GM11168 (cell line): Measurements from ENCODE around the gene MRTFA.
"Not testable (repeated sequence)": the region's sequence is repeated elsewhere in the genome, so short reads cannot be mapped to it uniquely, and the experiment has no call there.

Experiments used
- in situ Hi-C: fragments of 300-500 bp; cut with MboI; formaldehyde crosslinking; loops from one replicate; pipeline ENCODE4 v1.12.0; 2022; ENCODE audit warnings: low sequenced_read_pairs; ENCODE audit not compliant: unreplicated experiment

The MRTFA gene

GRCh38 chr22:40383905-40384304, 252.6 kb downstream of the MRTFA start:
- in situ Hi-C loops: no loop called here

DNA sequence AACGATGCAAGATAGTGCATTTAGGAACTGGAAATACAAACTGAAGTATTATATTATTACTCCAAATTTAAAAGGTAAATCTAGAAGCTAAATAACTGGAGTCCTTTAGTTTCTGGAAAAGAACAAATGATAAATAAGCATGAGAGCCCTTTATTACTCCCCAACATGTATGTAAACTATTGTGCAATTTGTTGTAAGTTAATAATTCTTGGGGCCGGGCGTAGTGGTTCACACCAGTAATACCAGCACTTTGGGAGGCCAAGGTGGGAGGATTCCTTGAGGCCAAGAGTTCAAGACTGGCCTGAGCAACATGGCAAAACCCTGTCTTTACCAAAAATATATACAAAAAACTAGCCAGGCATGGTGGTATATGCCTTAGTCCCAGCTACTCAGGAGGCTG, 255.1 kb downstream of the MRTFA start:
- in situ Hi-C loops: no loop called here

- in situ Hi-C loops: not testable (repeated sequence)
Measured at GRCh38 chr22:40378448-40378847, 258.1 kb downstream of the MRTFA start.

GRCh38 chr22:40377931-40378330, 258.6 kb downstream of the MRTFA start:
- in situ Hi-C loops: no loop called here

DNA sequence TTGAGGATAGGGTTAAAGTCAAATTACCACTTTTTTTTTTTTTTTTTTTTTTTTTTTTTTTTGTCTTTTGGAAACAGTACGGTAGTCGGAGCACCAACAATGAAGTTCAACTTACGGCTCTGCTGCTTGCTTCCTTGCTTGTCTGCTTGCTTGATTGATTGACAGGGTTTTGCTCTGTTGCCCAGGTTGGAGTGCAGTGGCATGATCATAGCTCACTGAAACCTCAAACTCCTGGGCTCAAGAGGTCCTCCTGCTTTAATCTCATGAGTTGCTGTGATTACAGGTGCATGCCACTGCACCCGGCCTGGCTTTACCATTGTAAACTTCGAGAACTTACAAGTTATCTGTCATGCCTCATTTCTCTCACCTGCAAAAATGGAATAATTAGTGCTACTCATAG, 260.4 kb downstream of the MRTFA start:
- in situ Hi-C loops: no loop called here

DNA sequence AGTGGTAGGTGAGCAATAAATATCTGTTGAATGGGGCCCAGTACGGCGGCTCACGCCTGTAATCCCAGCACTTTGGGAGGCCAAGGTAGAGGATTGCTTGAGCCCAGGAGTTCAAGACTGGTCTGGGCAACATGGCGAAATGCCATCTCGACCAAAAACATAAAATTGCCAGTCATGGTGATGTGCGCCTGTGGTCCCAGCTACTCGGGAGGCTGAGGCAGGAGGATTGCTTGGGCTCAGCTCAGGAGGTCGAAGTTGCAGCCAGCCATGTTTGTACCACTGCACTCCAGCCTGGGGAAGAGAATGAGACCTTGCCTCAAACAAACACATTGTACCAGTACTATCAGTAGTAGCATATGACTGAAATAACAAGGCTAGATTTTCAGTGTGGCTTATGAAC, 262.0 kb downstream of the MRTFA start:
- in situ Hi-C loops: no loop called here

DNA sequence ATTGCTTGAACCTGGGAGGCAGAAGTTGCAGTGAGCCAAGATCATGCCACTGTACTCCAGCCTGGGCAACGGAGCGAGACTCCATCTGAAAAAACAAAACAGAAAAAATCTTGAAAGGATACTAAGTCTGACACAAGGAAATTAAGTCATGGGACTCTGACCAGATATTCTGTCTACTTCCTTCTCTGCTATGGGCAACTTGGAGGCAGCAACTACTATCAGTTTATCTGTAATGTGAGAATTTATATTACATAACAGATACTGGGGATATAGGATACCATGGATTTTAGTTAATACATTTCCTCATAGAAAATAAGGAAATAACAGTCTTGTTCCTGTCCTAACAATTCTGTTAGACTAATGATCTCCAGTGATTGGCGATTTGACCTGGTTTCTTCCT, 267.7 kb downstream of the MRTFA start:
- in situ Hi-C loops: no loop called here

DNA sequence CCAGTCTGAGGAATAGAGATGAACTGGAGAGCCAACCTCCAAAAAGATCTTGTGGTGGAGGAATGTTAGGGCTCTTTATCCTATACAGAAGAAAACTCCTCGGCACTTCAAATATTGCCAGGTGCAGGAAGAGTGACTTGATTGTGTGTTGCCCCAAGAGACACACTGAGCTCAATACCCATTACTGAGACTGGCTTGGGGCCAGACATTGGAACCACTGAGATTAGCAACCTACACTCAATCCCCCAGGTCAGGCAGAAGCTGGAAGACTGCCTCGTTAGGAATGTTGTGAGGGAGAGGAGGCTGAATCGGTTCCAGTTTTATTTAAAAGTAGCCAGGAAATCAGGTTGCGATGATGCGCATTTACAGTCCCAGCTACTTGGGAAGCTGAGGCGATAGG, 268.5 kb downstream of the MRTFA start:
- in situ Hi-C loops: no loop called here

GRCh38 chr22:40367342-40367741, 269.2 kb downstream of the MRTFA start:
- in situ Hi-C loops: no loop called here

- in situ Hi-C loops: no loop called here
Measured at GRCh38 chr22:40366068-40366467, 270.5 kb downstream of the MRTFA start.

GRCh38 chr22:40364431-40364830, 272.1 kb downstream of the MRTFA start:
- in situ Hi-C loops: no loop called here

- in situ Hi-C loops: no loop called here
Measured at GRCh38 chr22:40363059-40363458, 273.5 kb downstream of the MRTFA start.

DNA sequence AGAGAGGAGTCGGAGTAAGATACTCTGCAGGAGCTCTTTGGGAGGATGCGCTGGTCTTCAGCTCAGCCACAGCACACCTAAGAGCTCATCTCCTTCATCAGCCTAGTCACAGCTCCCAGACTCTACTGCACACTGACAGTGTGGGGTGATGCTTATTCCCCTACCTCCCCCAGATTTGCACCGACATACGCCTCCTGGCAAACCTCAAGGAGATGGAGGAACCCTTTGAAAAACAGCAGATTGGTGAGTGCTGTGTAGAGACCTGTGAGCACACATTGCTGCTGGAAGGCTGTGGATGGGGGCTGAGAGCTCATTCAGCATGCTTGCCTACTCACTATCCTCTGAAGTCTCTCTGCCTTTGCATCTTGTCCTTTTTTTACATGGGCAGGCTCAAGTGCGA, 275.4 kb downstream of the MRTFA start:
- in situ Hi-C loops: no loop called here
